Measurements from ENCODE around the gene GTF2F2.

GRCh38 chr13:45306966-45307365, 186.7 kb downstream of the GTF2F2 start:
- TF ChIP-seq CTCF (IDR thresholded peaks at IDR 0.05): no peak
- no peak for TF ChIP-seq POLR2A (IDR thresholded peaks at IDR 0.05)
- TF ChIP-seq EP300 (IDR thresholded peaks at IDR 0.05): no peak
- no peak for TF ChIP-seq POLR2AphosphoS5 (IDR thresholded peaks at IDR 0.05)
